Measurements from ENCODE around the gene CCR5. TPM values are rescaled to one million over a fixed set of nuclear protein-coding genes. Genes with fewer than 3 reads are reported as not detected.

Gene CCR5
- total and polyA plus RNA-seq, 2 of the 13 experiments (the other 11 are each of a cell fraction or from before 2014, with no cell fraction given): not detected

DNA sequence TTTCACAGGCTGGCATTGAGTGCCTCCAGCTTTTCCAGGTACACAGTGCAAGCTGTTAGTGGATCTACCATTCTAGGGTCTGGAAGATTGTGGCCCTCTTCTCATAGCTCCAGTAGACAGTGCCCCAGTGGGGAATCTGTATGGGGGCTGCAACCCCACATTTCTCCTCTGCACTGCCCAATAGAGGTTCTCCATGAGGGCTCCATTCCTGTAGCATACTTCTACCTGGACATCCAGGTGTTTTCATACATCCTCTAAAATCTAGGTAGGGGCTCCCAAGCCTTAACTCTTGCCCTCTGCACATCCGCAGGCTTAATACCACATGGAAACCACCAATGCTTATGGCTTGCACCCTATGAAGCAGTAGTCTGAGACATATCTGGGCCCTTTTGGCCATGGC, 31.9 kb upstream of the CCR5 start:
- Histone ChIP-seq H3K4me3 (replicated peaks in 1 of 3; ENCODE audit: insufficient read depth in 1 of 3, low read depth in 2 of 3, low read length in 3 of 3) (no peak overlapping the region), H3K9ac (ENCODE audit: insufficient read depth, low read depth, low read length) (no peak overlapping the region), H3K9me3 (ENCODE audit: low read length) (peaks cover 29% of the 10 kb centered on the region), H3K27me3 (ENCODE audit: control insufficient read depth in 1 of 2, insufficient read depth in 2 of 2, low read length in 2 of 2) (no peaks in the 10 kb centered on the region), H4K20me1 (ENCODE audit: insufficient read depth, low read length) (no peaks in the 10 kb centered on the region), H2AFZ (ENCODE audit: low read length) (no peak overlapping the region), H3K27ac (ENCODE audit: extremely low read length, insufficient read depth, low read length) (no peak overlapping the region), H3K79me2 (ENCODE audit: insufficient read depth, low read length) (no peaks in the 10 kb centered on the region), H3K4me1 (ENCODE audit: insufficient read depth, low read length) (no peaks in the 10 kb centered on the region), H3K4me2 (ENCODE audit: low read depth, low read length) (no peak overlapping the region), H3K36me3 (replicated peaks in 1 of 2; ENCODE audit: control insufficient read depth in 1 of 2, insufficient read depth in 2 of 2, low read length in 2 of 2) (no peaks in the 10 kb centered on the region)
- WGBS (ENCODE audit: low lambda C conversion rate): 0% methylated on average over 1 of the region's 1 CpG
- BruUV-seq (replicated peaks): no TSS peak
- FAIRE-seq (no peak), DNase-seq (ENCODE audit: low spot score) (no peak), ATAC-seq (no peak)
- TF ChIP-seq PHF21A (CRISPR knock-in tag; IDR thresholded peaks at IDR 0.05) (no peak), ZNF605 (CRISPR knock-in tag; IDR thresholded peaks at IDR 0.05) (no peak), NRL (CRISPR knock-in tag; IDR thresholded peaks at IDR 0.05; ENCODE audit: borderline replicate concordance) (no peak), DPF2 (CRISPR knock-in tag; IDR thresholded peaks at IDR 0.05; ENCODE audit: borderline replicate concordance, low read depth) (no peak), ZNF780A (CRISPR knock-in tag; IDR thresholded peaks at IDR 0.05) (no peak), ZNF607 (CRISPR knock-in tag; IDR thresholded peaks at IDR 0.05; ENCODE audit: borderline replicate concordance) (no peak), ZNF326 (CRISPR knock-in tag; IDR thresholded peaks at IDR 0.05; ENCODE audit: borderline replicate concordance) (no peak), ZNF354B (CRISPR knock-in tag; IDR thresholded peaks at IDR 0.05) (no peak), MBD4 (IDR thresholded peaks at IDR 0.05; ENCODE audit: borderline replicate concordance, low read length) (no peak), FOXO1 (CRISPR knock-in tag; IDR thresholded peaks at IDR 0.05) (no peak), ZNF251 (CRISPR knock-in tag; IDR thresholded peaks at IDR 0.05) (no peak), DNMT3B (CRISPR knock-in tag; conservative IDR thresholded peaks at IDR 0.05) (no peak), SMARCC2 (IDR thresholded peaks at IDR 0.05) (no peak), IRX3 (CRISPR knock-in tag; IDR thresholded peaks at IDR 0.05; ENCODE audit: borderline replicate concordance, low read depth) (no peak), ZNF34 (CRISPR knock-in tag; IDR thresholded peaks at IDR 0.05; ENCODE audit: borderline replicate concordance) (no peak), SP5 (CRISPR knock-in tag; IDR thresholded peaks at IDR 0.05; ENCODE audit: borderline replicate concordance, low read depth) (no peak)
- TF ChIP-seq, protein P1, sequence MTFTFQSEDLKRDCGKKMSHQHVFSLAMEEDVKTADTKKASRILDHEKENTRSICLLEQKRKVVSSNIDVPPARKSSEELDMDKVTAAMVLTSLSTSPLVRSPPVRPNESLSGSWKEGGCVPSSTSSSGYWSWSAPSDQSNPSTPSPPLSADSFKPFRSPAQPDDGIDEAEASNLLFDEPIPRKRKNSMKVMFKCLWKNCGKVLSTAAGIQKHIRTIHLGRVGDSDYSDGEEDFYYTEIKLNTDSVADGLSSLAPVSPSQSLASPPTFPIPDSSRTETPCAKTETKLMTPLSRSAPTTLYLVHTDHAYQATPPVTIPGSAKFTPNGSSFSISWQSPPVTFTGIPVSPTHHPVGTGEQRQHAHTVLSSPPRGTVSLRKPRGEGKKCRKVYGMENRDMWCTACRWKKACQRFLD (CRISPR knock-in tag; IDR thresholded peaks at IDR 0.05; ENCODE audit: borderline replicate concordance): no peak
- TF ChIP-seq, protein P2, sequence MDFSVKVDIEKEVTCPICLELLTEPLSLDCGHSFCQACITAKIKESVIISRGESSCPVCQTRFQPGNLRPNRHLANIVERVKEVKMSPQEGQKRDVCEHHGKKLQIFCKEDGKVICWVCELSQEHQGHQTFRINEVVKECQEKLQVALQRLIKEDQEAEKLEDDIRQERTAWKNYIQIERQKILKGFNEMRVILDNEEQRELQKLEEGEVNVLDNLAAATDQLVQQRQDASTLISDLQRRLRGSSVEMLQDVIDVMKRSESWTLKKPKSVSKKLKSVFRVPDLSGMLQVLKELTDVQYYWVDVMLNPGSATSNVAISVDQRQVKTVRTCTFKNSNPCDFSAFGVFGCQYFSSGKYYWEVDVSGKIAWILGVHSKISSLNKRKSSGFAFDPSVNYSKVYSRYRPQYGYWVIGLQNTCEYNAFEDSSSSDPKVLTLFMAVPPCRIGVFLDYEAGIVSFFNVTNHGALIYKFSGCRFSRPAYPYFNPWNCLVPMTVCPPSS (IDR thresholded peaks at IDR 0.05): no peak
- TF ChIP-seq, protein P3, sequence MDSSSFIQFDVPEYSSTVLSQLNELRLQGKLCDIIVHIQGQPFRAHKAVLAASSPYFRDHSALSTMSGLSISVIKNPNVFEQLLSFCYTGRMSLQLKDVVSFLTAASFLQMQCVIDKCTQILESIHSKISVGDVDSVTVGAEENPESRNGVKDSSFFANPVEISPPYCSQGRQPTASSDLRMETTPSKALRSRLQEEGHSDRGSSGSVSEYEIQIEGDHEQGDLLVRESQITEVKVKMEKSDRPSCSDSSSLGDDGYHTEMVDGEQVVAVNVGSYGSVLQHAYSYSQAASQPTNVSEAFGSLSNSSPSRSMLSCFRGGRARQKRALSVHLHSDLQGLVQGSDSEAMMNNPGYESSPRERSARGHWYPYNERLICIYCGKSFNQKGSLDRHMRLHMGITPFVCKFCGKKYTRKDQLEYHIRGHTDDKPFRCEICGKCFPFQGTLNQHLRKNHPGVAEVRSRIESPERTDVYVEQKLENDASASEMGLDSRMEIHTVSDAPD (CRISPR knock-in tag; IDR thresholded peaks at IDR 0.05): no peak
- intact Hi-C loops (cut with micrococcal nuclease; ENCODE audit: unreplicated experiment) (no loop called here), in situ Hi-C loops (cut with HindIII; ENCODE audit: extremely low pct_ligation_motif_present, low pct_unique_long_range_greater_than_20kb) (no loop called here)
- POLR2A ChIA-PET: no interaction called here
- CTCF ChIA-PET (ENCODE audit: low intra/inter-chr PET ratio, low total read pairs): no interaction called here
